GM18507 (cell line): Measurements from ENCODE around the gene EPHB1.

Experiments
- DNase-seq: peaks from one replicate; pipeline ENCODE4 v3.0.0; 2011; ENCODE audit warnings: low read depth; ENCODE audit not compliant: insufficient read length; ENCODE audit errors: extremely low spot score
- FAIRE-seq: peaks from 2 replicates; lab custom pipeline; 2011; peaks lifted over from hg19 to GRCh38; lab: Jason Lieb, UNC

The EPHB1 gene

GRCh38 chr3:134794950-134795745 is at the start of gene EPHB1:
Gene EPHB1, plus strand, starts transcription at chr3:134795260.
- DNase-seq, result peak; percentile 93
- FAIRE-seq, result peak; percentile 99

- DNase-seq, result no peak
Observed at GRCh38 chr3:134748698-134749097, 46.4 kb upstream of the EPHB1 start.

GRCh38 chr3:134749174-134749573 is 45.9 kb upstream of the EPHB1 start:
- FAIRE-seq, result no peak

More at GRCh38 chr3:134748698-134749097, 46.4 kb upstream of the EPHB1 start:
- FAIRE-seq, result no peak

GRCh38 chr3:134749802-134750553 is 45.1 kb upstream of the EPHB1 start:
- no peak for DNase-seq
- no peak for FAIRE-seq

More at GRCh38 chr3:134749174-134749573, 45.9 kb upstream of the EPHB1 start:
- no peak for DNase-seq

GRCh38 chr3:134751831-134752230 is 43.2 kb upstream of the EPHB1 start:
- DNase-seq (no peak), FAIRE-seq (no peak)

GRCh38 chr3:134752761-134753461 is 42.1 kb upstream of the EPHB1 start:
- FAIRE-seq, result no peak
- no peak for DNase-seq

GRCh38 chr3:134753999-134754742 is 40.9 kb upstream of the EPHB1 start:
- FAIRE-seq (no peak), DNase-seq (no peak)

- FAIRE-seq (peak; percentile 78), DNase-seq (peak; percentile 8)
Observed at GRCh38 chr3:134754768-134755559, 40.1 kb upstream of the EPHB1 start.

- FAIRE-seq, result no peak
- no peak for DNase-seq
Observed at GRCh38 chr3:134755821-134756220, 39.2 kb upstream of the EPHB1 start.

- no peak for DNase-seq
- FAIRE-seq, result no peak
Observed at GRCh38 chr3:134757549-134758069, 37.5 kb upstream of the EPHB1 start.

GRCh38 chr3:134761213-134761612 is 33.8 kb upstream of the EPHB1 start:
- DNase-seq (no peak), FAIRE-seq (no peak)

- FAIRE-seq, result no peak
- no peak for DNase-seq
Observed at GRCh38 chr3:134762016-134762415, 33.0 kb upstream of the EPHB1 start.

- DNase-seq, result no peak
- no peak for FAIRE-seq
Observed at GRCh38 chr3:134765468-134765867, 29.6 kb upstream of the EPHB1 start.

GRCh38 chr3:134766290-134766689 is 28.8 kb upstream of the EPHB1 start:
- no peak for DNase-seq
- FAIRE-seq, result no peak

GRCh38 chr3:134768116-134768515 is 26.9 kb upstream of the EPHB1 start:
- FAIRE-seq, result no peak
- DNase-seq, result no peak

GRCh38 chr3:134768837-134769236 is 26.2 kb upstream of the EPHB1 start:
- FAIRE-seq (no peak), DNase-seq (no peak)

GRCh38 chr3:134769287-134769868 is 25.7 kb upstream of the EPHB1 start:
- DNase-seq (no peak), FAIRE-seq (no peak)

- DNase-seq (no peak), FAIRE-seq (no peak)
Observed at GRCh38 chr3:134772011-134772410, 23.0 kb upstream of the EPHB1 start.
